ENCODE results near the gene NLRP6. TPM values are rescaled to one million over a fixed set of nuclear protein-coding genes. Genes with fewer than 3 reads are reported as not detected.
"Not testable (repeated sequence)": the region's sequence is repeated elsewhere in the genome, so short reads cannot be mapped to it uniquely, and the experiment has no call there.

Gene NLRP6
- total RNA-seq, 1 experiment from 2014 or later = not detected

DNA sequence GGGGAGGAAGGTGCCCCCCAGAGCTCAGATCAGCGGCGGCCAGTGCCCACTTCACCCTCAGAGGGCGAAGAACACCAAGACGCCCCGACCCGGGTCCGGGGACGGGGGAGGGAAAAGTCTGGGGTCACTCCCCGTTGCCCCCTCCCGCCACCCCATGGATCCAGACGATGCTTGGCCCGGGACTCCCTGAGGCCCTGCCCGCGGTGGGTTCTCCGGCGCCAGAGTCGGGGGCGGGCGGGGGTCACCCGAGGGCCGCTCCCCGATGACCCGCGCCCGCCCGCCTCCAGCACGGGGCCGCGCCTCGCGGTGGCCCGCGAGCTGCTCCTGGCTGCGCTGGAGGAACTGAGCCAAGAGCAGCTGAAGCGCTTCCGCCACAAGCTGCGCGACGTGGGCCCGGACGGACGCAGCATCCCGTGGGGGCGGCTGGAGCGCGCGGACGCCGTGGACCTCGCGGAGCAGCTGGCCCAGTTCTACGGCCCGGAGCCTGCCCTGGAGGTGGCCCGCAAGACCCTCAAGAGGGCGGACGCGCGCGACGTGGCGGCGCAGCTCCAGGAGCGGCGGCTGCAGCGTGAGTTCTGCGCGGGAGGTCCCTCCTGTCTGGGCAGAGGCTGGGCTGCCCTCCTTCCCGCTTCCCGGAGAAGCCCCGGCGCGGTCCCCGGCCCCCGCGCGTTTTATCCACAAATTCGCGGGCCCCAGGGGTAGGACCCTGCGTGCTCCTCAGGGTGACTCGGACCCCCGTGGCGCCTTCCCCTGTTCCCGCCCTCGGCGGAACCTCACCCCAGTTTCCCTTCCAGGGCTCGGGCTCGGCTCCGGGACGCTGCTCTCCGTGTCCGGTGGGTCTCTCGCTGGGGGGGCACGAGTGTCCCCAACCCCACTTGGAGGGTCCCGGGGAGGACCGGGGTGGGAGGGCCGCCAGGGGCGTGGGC lies 1.1 kb downstream of the NLRP6 start:
- no peak for DNase-seq (ENCODE audit: low spot score)
- in situ Hi-C loops (cut with HindIII; ENCODE audit: low sequenced_read_pairs) = no loop called here

- no peak for DNase-seq (ENCODE audit: low spot score)
- in situ Hi-C loops (cut with HindIII; ENCODE audit: low sequenced_read_pairs) = no loop called here
Observed at GRCh38 chr11:279966-280705, 1.9 kb downstream of the NLRP6 start.

DNA sequence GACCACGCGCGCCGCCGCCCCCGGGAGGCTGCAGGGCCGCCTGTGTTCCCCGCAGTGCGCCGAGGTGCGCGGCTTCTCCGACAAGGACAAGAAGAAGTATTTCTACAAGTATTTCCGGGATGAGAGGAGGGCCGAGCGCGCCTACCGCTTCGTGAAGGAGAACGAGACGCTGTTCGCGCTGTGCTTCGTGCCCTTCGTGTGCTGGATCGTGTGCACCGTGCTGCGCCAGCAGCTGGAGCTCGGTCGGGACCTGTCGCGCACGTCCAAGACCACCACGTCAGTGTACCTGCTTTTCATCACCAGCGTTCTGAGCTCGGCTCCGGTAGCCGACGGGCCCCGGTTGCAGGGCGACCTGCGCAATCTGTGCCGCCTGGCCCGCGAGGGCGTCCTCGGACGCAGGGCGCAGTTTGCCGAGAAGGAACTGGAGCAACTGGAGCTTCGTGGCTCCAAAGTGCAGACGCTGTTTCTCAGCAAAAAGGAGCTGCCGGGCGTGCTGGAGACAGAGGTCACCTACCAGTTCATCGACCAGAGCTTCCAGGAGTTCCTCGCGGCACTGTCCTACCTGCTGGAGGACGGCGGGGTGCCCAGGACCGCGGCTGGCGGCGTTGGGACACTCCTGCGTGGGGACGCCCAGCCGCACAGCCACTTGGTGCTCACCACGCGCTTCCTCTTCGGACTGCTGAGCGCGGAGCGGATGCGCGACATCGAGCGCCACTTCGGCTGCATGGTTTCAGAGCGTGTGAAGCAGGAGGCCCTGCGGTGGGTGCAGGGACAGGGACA lies 2.7 kb downstream of the NLRP6 start:
- in situ Hi-C loops (cut with HindIII; ENCODE audit: low sequenced_read_pairs) = no loop called here
- no peak for DNase-seq (ENCODE audit: low spot score)

DNA sequence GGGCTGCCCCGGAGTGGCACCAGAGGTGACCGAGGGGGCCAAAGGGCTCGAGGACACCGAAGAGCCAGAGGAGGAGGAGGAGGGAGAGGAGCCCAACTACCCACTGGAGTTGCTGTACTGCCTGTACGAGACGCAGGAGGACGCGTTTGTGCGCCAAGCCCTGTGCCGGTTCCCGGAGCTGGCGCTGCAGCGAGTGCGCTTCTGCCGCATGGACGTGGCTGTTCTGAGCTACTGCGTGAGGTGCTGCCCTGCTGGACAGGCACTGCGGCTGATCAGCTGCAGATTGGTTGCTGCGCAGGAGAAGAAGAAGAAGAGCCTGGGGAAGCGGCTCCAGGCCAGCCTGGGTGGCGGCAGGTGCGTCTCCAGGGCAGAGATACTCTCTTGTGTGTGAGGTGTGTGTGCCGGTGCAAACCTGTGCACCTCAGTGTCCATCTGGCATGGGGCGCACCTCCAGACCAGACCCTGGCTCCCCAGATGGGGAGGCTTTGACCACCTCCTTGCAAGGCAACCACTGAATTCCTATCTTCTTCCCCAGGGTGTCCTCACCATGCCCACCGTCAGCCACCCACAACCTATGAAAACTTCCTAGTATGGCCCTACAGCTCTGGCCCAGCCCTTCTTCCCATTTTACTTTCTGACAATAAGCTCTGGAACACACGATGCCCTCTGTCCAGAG lies 3.4 kb downstream of the NLRP6 start:
- DNase-seq (ENCODE audit: low spot score) = no peak
- in situ Hi-C loops (cut with HindIII; ENCODE audit: low sequenced_read_pairs) = no loop called here

GRCh38 chr11:282171-282570 lies 4.0 kb downstream of the NLRP6 start:
- in situ Hi-C loops (cut with HindIII; ENCODE audit: low sequenced_read_pairs) = no loop called here

DNA sequence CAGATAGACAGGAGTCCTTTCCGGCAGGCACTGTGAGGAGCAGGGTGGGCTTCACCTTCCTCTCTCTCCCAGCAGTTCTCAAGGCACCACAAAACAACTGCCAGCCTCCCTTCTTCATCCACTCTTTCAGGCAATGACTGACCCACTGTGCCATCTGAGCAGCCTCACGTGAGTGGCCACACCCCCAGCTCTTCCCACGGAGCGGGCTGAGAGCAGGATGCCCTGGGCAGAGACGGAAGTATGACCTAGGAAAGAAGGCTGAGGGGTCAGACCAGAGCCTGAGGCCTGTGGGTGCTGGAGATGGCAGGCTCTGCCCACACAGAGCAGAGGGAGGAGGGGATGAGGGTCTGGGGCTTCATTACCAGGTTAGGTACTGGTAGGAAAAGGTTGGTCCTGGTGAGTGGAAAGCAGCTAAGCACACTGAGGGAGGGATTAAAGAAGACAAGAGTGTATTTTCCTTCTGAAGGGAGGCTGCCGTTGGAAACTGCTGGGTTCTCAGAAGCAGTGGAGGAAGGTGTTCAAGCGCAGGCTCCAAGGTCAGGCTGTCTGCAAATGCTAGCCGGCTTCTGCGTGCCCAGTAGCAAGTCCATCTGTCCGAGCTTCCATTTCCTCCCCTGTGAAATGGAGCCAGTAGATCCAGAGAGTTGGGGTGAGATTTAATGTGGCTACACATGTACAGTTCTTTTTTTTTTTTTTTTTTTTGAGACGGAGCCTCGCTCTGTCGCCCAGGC lies 4.6 kb downstream of the NLRP6 start:
- in situ Hi-C loops (cut with HindIII; ENCODE audit: low sequenced_read_pairs) = no loop called here
- no peak for DNase-seq (ENCODE audit: low spot score)

More at GRCh38 chr11:282171-282570, 4.0 kb downstream of the NLRP6 start:
- DNase-seq (ENCODE audit: low spot score) = no peak

DNA sequence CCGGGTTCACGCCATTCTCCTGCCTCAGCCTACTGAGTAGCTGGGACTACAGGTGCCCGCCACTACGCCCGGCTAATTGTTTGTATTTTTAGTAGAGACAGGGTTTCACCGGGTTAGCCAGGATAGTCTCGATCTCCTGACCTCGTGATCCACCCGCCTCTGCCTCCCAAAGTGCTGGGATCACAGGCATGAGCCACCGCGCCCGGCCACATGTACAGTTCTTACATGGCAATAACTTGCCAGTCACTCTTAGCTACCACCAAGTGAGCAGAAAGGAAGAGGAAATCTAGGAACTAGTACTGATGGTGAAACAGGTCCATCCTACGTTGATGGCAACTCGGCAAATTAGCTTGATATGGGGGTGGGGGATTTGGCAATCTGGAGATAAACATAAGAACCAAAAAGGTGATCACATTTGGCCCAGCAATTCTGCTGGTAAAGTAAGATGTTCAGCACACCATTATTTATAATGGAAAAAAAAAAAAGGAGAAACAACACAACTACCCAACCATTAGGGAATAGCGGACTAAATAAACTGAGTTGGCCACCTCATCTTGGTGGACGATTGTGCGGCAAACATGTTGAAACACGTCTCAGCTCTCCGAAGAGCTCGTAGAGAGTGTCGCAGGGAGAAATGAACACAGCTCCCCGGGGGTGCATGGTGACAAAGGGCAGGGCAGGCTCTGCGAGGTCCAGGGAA lies 5.3 kb downstream of the NLRP6 start:
- in situ Hi-C loops (cut with HindIII; ENCODE audit: low sequenced_read_pairs) = no loop called here
- DNase-seq (ENCODE audit: low spot score) = no peak

DNA sequence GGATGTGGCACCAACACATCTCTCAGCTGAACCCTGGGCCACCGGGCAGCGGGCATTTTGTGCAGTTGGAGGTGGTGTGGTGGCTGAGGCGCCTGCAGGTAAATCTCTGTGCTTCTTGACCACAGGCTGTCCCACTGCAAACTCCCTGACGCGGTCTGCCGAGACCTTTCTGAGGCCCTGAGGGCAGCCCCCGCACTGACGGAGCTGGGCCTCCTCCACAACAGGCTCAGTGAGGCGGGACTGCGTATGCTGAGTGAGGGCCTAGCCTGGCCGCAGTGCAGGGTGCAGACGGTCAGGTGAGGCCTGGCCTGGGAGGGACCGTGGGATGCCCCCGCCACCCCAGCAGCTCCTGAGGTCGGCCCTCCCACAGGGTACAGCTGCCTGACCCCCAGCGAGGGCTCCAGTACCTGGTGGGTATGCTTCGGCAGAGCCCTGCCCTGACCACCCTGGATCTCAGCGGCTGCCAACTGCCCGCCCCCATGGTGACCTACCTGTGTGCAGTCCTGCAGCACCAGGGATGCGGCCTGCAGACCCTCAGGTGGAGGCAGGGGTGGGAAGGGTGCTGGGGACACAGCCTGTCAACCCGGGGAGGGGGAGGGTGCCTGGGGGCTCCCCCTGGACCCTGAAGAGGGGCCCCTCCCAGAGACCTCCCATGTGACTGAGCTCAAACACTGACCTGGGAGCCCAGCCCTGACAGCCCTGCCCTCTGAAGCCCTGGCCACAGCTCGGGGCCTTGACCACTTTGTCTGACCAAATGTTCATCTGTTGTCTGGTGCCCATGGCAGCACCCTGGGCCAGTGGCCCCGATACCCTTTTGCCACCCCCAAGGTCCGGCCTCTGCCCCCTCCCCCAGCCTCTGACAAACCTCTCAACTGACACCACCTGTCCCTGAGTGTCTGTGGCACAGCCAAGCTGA lies 6.2 kb downstream of the NLRP6 start:
- no peak for DNase-seq (ENCODE audit: low spot score)
- in situ Hi-C loops (cut with HindIII; ENCODE audit: low sequenced_read_pairs) = no loop called here

DNA sequence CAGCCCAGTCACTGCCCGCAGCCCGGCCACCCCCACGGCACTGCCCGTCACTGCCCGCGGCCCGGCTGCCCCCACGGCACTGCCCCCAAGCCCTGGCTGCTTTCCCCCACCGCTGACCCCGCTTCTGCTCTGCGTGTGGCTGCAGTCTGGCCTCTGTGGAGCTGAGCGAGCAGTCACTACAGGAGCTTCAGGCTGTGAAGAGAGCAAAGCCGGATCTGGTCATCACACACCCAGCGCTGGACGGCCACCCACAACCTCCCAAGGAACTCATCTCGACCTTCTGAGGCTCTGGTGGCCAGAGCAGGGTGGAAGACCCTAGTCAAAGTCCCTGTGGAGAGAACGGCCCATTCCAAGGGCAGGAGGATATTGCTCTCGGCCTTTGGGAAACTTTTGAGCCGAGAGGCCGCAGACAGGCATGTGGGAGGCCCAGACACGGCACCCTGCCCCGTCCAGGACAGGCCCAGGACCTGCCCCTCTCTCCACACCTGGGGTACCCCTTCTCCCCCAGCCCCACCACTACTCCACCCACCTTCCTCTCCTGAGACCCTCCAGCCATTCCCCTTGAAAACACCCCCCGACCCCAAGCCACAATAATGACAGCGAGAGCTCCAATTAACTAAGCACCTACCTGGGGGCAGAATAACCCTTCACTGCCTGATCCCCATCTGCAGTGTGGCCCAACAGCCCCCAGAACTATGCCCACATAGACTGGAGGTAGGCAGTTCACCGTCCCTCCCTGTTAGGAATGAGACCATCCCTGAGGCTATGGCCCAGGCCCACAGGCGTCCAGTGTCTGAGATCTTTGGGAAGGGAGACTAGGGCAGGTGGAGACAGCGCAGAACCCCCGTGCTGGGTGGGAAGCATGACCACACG lies 7.0 kb downstream of the NLRP6 start:
- DNase-seq (ENCODE audit: low spot score) = no peak
- in situ Hi-C loops (cut with HindIII; ENCODE audit: low sequenced_read_pairs) = no loop called here

DNA sequence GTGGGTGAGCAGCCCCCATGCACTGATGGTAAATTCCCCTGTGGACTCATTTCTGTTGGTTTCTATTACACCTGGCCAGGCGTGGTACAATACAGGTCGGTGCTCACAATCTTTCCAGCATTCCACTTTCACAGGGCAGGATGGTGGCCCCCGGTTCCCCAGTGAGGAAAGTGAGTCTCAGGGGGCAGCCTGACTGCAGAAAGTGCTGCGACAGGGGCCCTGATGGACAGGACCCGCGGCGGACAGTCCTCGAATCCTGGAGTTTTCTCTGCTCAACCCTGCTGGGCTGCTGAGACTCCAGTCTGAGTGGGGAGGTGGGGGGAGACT lies 7.7 kb downstream of the NLRP6 start:
- DNase-seq (ENCODE audit: low spot score) = no peak

GRCh38 chr11:286977-287820 lies 9.0 kb downstream of the NLRP6 start:
- DNase-seq (ENCODE audit: low spot score) = not testable (repeated sequence)

More for the DNA sequence above, 7.7 kb downstream of the NLRP6 start:
- in situ Hi-C loops (cut with HindIII; ENCODE audit: low sequenced_read_pairs) = no loop called here

DNA sequence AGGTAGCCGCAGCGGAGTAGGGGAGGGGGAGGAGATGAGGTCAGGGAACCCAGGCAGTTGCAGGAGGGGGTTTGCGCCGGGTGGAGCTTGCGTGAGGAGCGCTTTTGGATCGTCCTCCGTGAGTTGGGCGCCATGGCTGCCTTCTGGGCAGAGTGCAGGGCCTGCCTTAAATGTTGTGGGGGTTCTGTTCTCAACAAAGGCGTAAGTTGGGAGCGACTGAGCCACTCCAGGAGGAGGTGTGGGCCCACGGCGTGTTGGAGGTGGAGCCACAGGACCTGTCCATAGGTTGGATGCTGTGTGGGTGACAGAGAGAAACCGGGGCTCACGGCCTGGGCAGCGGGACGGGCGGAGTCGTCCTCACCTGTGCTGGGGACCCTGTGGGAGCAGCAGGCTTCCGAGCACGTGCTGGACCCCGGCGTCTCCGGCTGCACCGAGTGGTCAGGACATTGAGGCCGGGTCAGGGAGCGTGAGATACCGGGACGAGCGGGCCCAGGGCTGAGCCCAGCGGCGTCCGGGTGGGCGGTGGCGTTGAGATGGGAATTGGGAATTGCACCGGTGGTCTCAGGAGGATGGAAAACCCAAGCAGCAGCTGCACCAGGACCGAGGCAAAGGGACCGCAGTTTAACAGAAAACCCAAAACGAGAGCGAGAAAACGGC lies 9.7 kb downstream of the NLRP6 start:
- no peak for DNase-seq (ENCODE audit: low spot score)
- in situ Hi-C loops (cut with HindIII; ENCODE audit: low sequenced_read_pairs) = no loop called here

More at GRCh38 chr11:286977-287820, 9.0 kb downstream of the NLRP6 start:
- in situ Hi-C loops (cut with HindIII; ENCODE audit: low sequenced_read_pairs) = not testable (repeated sequence)

DNA sequence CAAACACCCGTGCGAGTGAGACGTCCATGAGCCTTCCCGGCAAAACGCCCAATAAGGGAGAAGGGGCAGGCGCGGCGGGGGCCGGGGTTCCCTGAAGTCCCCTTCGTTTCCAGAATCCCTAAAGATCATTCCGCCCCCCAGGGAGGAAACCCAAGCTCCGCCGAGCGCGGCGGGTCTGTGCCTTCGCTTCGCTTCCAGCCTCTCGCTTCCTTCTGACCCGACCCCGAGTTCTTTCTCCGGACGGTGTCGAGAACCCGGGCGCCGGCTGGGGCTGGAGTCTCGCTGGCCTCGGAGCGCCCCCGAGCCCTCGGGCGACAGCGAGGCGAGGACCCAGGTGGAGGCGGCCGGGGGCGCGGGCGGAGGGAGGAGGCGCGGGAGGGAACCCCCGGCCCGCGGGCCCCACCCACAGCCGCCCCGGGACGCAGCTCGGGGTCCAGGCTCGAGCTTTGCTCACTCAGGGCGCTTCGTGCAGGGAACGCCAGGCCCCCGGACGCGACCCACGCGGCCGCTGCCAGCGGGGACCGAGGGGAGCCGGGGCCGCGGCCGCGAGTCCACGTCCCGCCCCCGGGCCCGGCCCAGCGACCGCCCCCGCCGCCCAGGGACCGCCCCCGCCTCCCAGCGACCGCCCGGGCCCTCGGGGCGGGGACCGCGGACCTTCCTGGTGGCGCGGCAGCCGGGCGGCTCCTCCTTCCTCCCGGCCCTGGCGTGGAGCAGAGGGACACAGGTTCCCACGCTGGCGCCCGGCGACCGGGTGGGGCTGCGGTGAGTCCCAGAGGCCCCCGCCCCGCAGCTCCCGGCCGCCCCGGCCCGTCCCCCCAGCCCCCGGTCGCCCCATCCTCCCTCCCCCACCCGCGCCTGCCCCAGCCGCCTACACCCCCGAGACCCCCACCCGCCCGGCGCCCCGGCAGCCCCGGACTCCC lies 10.5 kb downstream of the NLRP6 start, which contains the start of gene PGGHG:
Gene PGGHG (plus strand): TSS at position 649 of the 920 bp plus-strand sequence. CDS start 691 bp downstream, outside the sequence.
- in situ Hi-C loops (cut with HindIII; ENCODE audit: low sequenced_read_pairs) = no loop called here
- DNase-seq (ENCODE audit: low spot score) = no peak

GRCh38 chr11:289398-289711 lies 11.1 kb downstream of the NLRP6 start:
- DNase-seq (ENCODE audit: low spot score) = no peak
- in situ Hi-C loops (cut with HindIII; ENCODE audit: low sequenced_read_pairs) = no loop called here

Data from G401 (cell line).